Thyroid gland (tissue), 4 donors: ENCODE data around the gene MAML3.

Experiments used
- POLR2A ChIP-seq, 2 donors: fragments of 450-650 bp; IDR thresholded peaks; one replicate each; pipeline ENCODE4 v1.6.1; 2017; ENCODE audit warnings: antibody characterized with exemption in 2 of 2, mild to moderate bottlenecking in 2 of 2, moderate library complexity in 1 of 2
- TF ChIP-seq, protein P1 (sequence below), 6 experiments: fragments of 200-600 bp in 3 of 6; fragments of 450-650 bp in 3 of 6; sonication (generic) in 3 of 6; IDR thresholded peaks; one replicate each; pipeline ENCODE4 v1.5.1; 2016 to 2019; ENCODE audit warnings: antibody characterized with exemption in 6 of 6, mild to moderate bottlenecking in 2 of 6, inconsistent platforms in 1 of 6, moderate library complexity in 1 of 6

DNA sequence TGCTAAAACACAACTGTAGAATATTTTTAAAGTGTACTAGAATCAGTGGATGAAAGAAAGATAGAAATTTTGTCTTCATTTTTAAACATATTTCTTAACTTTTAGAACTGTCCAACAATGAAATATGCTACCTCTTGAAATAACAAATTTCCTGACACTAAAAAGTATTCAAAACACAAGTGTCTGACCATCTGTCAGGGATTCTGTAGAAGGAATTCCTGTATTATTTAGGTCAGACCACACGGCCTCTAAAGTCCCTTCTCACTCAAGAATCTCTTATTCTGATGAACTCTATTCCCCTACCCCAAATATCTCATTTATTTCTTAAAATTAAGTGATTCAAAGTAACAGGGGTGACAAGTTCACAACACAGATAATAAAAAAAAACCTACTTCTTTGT is 99.1 kb downstream of the MAML3 start:
- TF ChIP-seq, protein P1, sequence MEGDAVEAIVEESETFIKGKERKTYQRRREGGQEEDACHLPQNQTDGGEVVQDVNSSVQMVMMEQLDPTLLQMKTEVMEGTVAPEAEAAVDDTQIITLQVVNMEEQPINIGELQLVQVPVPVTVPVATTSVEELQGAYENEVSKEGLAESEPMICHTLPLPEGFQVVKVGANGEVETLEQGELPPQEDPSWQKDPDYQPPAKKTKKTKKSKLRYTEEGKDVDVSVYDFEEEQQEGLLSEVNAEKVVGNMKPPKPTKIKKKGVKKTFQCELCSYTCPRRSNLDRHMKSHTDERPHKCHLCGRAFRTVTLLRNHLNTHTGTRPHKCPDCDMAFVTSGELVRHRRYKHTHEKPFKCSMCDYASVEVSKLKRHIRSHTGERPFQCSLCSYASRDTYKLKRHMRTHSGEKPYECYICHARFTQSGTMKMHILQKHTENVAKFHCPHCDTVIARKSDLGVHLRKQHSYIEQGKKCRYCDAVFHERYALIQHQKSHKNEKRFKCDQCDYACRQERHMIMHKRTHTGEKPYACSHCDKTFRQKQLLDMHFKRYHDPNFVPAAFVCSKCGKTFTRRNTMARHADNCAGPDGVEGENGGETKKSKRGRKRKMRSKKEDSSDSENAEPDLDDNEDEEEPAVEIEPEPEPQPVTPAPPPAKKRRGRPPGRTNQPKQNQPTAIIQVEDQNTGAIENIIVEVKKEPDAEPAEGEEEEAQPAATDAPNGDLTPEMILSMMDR (IDR thresholded peaks at IDR 0.05) = no peak
- TF ChIP-seq POLR2A (IDR thresholded peaks at IDR 0.05) = no peak
